Measurements from ENCODE around the gene ARHGDIB. TPM values are rescaled to one million over a fixed set of nuclear protein-coding genes. Genes with fewer than 3 reads are reported as not detected.
A peak's percentile ranks its signal among the peaks of the same experiment; 100 is the strongest.

Gene ARHGDIB
- total RNA-seq, 4 donors from 2014 or later, result 63.8 to 112 (median 89.4) TPM

- TF ChIP-seq, protein P1, sequence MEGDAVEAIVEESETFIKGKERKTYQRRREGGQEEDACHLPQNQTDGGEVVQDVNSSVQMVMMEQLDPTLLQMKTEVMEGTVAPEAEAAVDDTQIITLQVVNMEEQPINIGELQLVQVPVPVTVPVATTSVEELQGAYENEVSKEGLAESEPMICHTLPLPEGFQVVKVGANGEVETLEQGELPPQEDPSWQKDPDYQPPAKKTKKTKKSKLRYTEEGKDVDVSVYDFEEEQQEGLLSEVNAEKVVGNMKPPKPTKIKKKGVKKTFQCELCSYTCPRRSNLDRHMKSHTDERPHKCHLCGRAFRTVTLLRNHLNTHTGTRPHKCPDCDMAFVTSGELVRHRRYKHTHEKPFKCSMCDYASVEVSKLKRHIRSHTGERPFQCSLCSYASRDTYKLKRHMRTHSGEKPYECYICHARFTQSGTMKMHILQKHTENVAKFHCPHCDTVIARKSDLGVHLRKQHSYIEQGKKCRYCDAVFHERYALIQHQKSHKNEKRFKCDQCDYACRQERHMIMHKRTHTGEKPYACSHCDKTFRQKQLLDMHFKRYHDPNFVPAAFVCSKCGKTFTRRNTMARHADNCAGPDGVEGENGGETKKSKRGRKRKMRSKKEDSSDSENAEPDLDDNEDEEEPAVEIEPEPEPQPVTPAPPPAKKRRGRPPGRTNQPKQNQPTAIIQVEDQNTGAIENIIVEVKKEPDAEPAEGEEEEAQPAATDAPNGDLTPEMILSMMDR (IDR thresholded peaks at IDR 0.05), result no peak
- TF ChIP-seq EP300 (IDR thresholded peaks at IDR 0.05), result no peak
- no peak for TF ChIP-seq POLR2A (IDR thresholded peaks at IDR 0.05)
- Histone ChIP-seq H3K4me3 (no peak overlapping the region), H3K27ac (no peak overlapping the region), H3K9me3 (no peaks in the 10 kb centered on the region), H3K36me3 (no peaks in the 10 kb centered on the region), H3K4me1 (peaks cover 0 to 3% (median 0%) of the 10 kb centered on the region in 4 donors), H3K27me3 (no peaks in the 10 kb centered on the region)
- no peak for DNase-seq (ENCODE audit: low spot score in 2 of 2)
- 74 to 89% methylated on average over 2 of the region's 2 CpGs for WGBS, 2 donors
These were observed 3.8 kb upstream of the ARHGDIB start for GRCh38 chr12:14965221-14965620.

GRCh38 chr12:14964406-14964805 lies 3.0 kb upstream of the ARHGDIB start:
- 46 to 70% methylated on average over 2 of the region's 2 CpGs for WGBS, 2 donors
- Histone ChIP-seq H3K27ac (no peak overlapping the region), H3K4me3 (no peak overlapping the region), H3K36me3 (no peaks in the 10 kb centered on the region), H3K27me3 (no peaks in the 10 kb centered on the region), H3K9me3 (no peaks in the 10 kb centered on the region), H3K4me1 (peaks cover 0 to 3% (median 0%) of the 10 kb centered on the region in 4 donors)
- TF ChIP-seq POLR2A (IDR thresholded peaks at IDR 0.05) (no peak), EP300 (IDR thresholded peaks at IDR 0.05) (no peak)
- TF ChIP-seq, protein P1 (IDR thresholded peaks at IDR 0.05), result no peak
- DNase-seq (ENCODE audit: low spot score in 2 of 2), result no peak

DNA sequence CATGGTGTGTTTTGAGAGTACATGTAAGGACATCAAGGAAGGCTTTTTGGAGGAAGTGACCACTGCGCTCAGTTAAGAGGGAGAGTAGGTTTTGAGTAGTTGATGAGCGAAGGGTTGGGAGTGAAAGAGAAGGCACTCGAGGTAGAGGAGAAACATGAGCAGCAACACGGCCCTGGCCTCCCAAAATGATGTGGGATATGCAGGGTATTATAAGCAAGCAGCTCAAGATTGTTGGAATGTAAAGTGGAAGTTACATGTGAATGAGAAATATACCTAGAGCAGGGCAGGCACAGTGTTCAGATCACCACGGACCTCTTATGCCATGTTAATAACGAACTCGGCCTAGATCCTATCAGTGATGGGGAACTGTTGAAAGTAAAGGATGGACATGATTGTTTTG lies 2.1 kb upstream of the ARHGDIB start:
- 89 to 90% methylated on average over 7 of the region's 7 CpGs for WGBS, 2 donors
- Histone ChIP-seq H3K4me3 (no peak overlapping the region), H3K9me3 (no peaks in the 10 kb centered on the region), H3K36me3 (no peaks in the 10 kb centered on the region), H3K4me1 (peaks cover 0 to 6% (median 0%) of the 10 kb centered on the region in 4 donors), H3K27ac (no peak overlapping the region), H3K27me3 (no peaks in the 10 kb centered on the region)
- no peak for TF ChIP-seq POLR2A (IDR thresholded peaks at IDR 0.05)
- DNase-seq (ENCODE audit: low spot score in 2 of 2), result no peak

GRCh38 chr12:14962797-14963196 lies 1.4 kb upstream of the ARHGDIB start:
- H3K9me3 ChIP-seq, result no peaks in the 10 kb centered on the region
- H3K27ac ChIP-seq, result peak overlapping the region in 3 of 4 donors; percentile 49 to 80 (median 76)
- DNase-seq (ENCODE audit: low spot score in 2 of 2), result no peak
- no peaks in the 10 kb centered on the region for H3K36me3 ChIP-seq
- TF ChIP-seq POLR2A (IDR thresholded peaks at IDR 0.05) (no peak), EP300 (IDR thresholded peaks at IDR 0.05) (no peak)
- TF ChIP-seq, protein P1 (IDR thresholded peaks at IDR 0.05), result no peak
- H3K27me3 ChIP-seq, result no peaks in the 10 kb centered on the region
- peaks cover 0 to 12% (median 4%) of the 10 kb centered on the region in 4 donors for H3K4me1 ChIP-seq
- H3K4me3 ChIP-seq, result no peak overlapping the region
- WGBS, 2 donors, result 95 to 96% methylated on average over 3 of the region's 3 CpGs

DNA sequence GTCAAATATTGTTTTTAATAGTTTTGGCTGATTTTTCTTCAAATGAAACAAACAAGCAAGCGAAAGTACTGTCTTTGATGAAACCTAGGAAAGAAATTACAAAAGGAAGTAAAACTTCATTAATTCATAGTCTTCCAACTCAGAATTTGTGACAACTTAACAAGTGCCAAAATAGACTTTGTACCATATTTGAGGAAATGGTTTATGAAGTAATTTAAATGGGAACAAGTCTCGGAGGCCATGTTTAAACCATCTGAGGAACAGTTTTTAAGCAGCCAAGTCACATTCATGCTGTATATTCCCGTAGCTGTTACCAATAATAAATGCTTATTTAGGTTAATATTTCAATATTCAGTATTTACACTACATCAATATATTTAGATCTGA lies 745 bp upstream of the ARHGDIB start:
- Histone ChIP-seq H3K27me3 (no peaks in the 10 kb centered on the region), H3K27ac (peak overlapping the region in 3 of 4 donors; percentile 49 to 80 (median 76)), H3K4me3 (peak overlapping the region in 2 of 4 donors; percentile 42 to 48), H3K4me1 (peaks cover 0 to 12% (median 7%) of the 10 kb centered on the region in 4 donors), H3K36me3 (no peaks in the 10 kb centered on the region), H3K9me3 (no peaks in the 10 kb centered on the region)
- no peak for DNase-seq (ENCODE audit: low spot score in 2 of 2)
- WGBS, 2 donors, result 75 to 81% methylated on average over 3 of the region's 3 CpGs
- TF ChIP-seq EP300 (IDR thresholded peaks at IDR 0.05) (no peak), POLR2A (IDR thresholded peaks at IDR 0.05) (no peak)
- TF ChIP-seq, protein P1 (IDR thresholded peaks at IDR 0.05), result no peak

Data from tibial nerve (tissue), 4 donors.